GM23248 (cell line): ENCODE data around the gene CLPX.

Source experiments
- EZH2 ChIP-seq: fragments of 200-600 bp; sonication (generic); IDR thresholded peaks from 2 replicates; pipeline ENCODE4 v1.6.1; 2018; ENCODE audit warnings: antibody characterized with exemption, mild to moderate bottlenecking; ENCODE audit not compliant: insufficient read depth, poor library complexity, severe bottlenecking
- EZH2phosphoT487 ChIP-seq: fragments of 200-600 bp; sonication (generic); IDR thresholded peaks from 2 replicates; pipeline ENCODE4 v1.6.1; 2018; ENCODE audit warnings: antibody characterized with exemption, moderate library complexity, mild to moderate bottlenecking, low read depth; ENCODE audit not compliant: insufficient read depth

GRCh38 chr15:65180167-65180566 lies 5.0 kb downstream of the CLPX start:
- TF ChIP-seq EZH2 (no peak), EZH2phosphoT487 (no peak)
